ENCODE results near the gene SLC25A42.

GRCh38 chr19:19119325-19120237 lies 55.8 kb downstream of the SLC25A42 start:
- no peak for TF ChIP-seq POLR2A (IDR thresholded peaks at IDR 0.05; ENCODE audit: low read depth, low read length)
- no peak for TF ChIP-seq POLR2AphosphoS5 (IDR thresholded peaks at IDR 0.05; ENCODE audit: low read depth, low read length)
- TF ChIP-seq TAF1 (IDR thresholded peaks at IDR 0.05; ENCODE audit: borderline replicate concordance, low read depth, low read length): no peak

Data from GM12892 (cell line).